Left renal pelvis (tissue), 4 donors: ENCODE data around the gene DPY30. TPM values are rescaled to one million over a fixed set of nuclear protein-coding genes. Genes with fewer than 3 reads are reported as not detected.
"Not testable (repeated sequence)": the region's sequence is repeated elsewhere in the genome, so short reads cannot be mapped to it uniquely, and the experiment has no call there.

Experiments
- DNase-seq, 4 donors: peaks; one replicate each; pipeline ENCODE4 v3.0.0-alpha.2; 2013; ENCODE audit warnings: low read depth in 4 of 4, low spot score in 3 of 4
- polyA plus RNA-seq, 4 donors: library from polyadenylated mRNA; unstranded; fragments of 120-200 nt; gene quantifications; one replicate each; pipeline ENCODE4 v1.2.1, GENCODE V29; 2013; ENCODE audit not compliant: insufficient read length in 4 of 4

The DPY30 gene
- polyA plus RNA-seq, 4 donors, result 64.2 to 119 (median 102) TPM

- DNase-seq, result not testable (repeated sequence)
Observed at GRCh38 chr2:32010280-32010669, 29.3 kb downstream of the DPY30 start.

- no peak for DNase-seq
Observed at GRCh38 chr2:32009516-32010256, 29.9 kb downstream of the DPY30 start.

GRCh38 chr2:32008805-32009515, 30.6 kb downstream of the DPY30 start:
- DNase-seq, result no peak

- DNase-seq, result no peak
Observed at GRCh38 chr2:32007121-32007391, 32.5 kb downstream of the DPY30 start.

- no peak for DNase-seq
Observed at GRCh38 chr2:32005371-32005976, 34.1 kb downstream of the DPY30 start.

GRCh38 chr2:32003791-32004190, 35.8 kb downstream of the DPY30 start:
- DNase-seq, result no peak

- no peak for DNase-seq
Observed at GRCh38 chr2:32002406-32002805, 37.2 kb downstream of the DPY30 start.

GRCh38 chr2:31999438-31999837, 40.2 kb downstream of the DPY30 start:
- no peak for DNase-seq

GRCh38 chr2:31998731-31999383, 40.7 kb downstream of the DPY30 start:
- DNase-seq, result no peak

GRCh38 chr2:31997653-31998052, 42.0 kb downstream of the DPY30 start:
- DNase-seq, result no peak

GRCh38 chr2:31996571-31997150, 42.9 kb downstream of the DPY30 start:
- no peak for DNase-seq

GRCh38 chr2:31992934-31993333, 46.7 kb downstream of the DPY30 start:
- DNase-seq, result no peak

- DNase-seq, result no peak
Observed at GRCh38 chr2:31992025-31992579, 47.5 kb downstream of the DPY30 start.

GRCh38 chr2:31989946-31990345, 49.7 kb downstream of the DPY30 start:
- DNase-seq, result no peak

- no peak for DNase-seq
Observed at GRCh38 chr2:31987454-31988220, 52.0 kb downstream of the DPY30 start.

GRCh38 chr2:31986906-31987305, 52.7 kb downstream of the DPY30 start:
- no peak for DNase-seq

- DNase-seq, result no peak
Observed at GRCh38 chr2:31983762-31984467, 55.7 kb downstream of the DPY30 start.

GRCh38 chr2:31980674-31981356, 58.8 kb downstream of the DPY30 start:
- no peak for DNase-seq

GRCh38 chr2:31979956-31980355, 59.6 kb downstream of the DPY30 start:
- no peak for DNase-seq
